DMS114 treated with DMSO at 0.1 percent for 48 hours (cell line): ENCODE data around the gene FMN1.

Experiments used
- DNase-seq: peaks from one replicate; lab custom pipeline; 2025; ENCODE audit not compliant: unreplicated experiment; lab: John Stamatoyannopoulos, UW

FMN1 gene

DNA sequence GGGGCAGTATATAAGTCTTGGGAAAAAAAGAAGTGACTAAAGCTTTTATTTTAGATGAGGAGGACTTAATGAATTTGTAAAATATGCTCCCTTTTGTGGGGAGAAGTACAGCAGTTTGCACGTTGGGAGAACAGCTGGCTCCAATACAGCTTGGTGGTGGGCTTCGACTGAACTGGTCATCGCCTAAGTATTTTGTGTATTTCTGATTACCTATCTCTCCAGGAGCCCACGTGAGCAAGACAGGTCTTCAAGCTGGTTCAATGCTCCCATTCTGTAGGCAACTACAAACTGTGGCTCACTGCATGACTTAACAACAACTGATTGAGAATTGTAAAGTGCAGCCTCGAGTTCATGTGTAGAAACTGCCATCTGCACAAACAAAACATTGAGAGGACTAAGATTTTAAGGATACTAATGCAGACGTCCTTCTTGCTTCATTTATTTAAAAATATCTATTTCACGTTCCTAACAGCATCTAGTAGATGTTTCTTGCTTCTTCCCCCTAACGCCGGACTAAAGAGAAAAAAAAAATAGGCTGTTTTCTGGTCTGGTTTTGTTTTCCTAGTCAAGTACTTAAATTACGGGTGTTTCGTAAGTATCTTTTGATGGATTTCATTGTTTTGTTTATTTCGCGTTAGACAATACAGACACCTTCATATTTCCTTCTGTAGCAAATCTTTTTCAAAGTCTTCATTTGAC, 478.1 kb downstream of the FMN1 start:
- no peak for DNase-seq
